CD4-positive, alpha-beta T cell (primary cell): ENCODE measurements around the gene BTBD19. TPM values are rescaled to one million over a fixed set of nuclear protein-coding genes. Genes with fewer than 3 reads are reported as not detected.

Experiments used
- ATAC-seq: fragments of 200-7000 bp; cut with Tn5 transposase; one replicate; pipeline ENCODE4 v1.10.0; 2022; ENCODE audit warnings: mild to moderate bottlenecking; ENCODE audit not compliant: poor library complexity
- CTCF ChIA-PET: fragments of 350-600 bp; sonication (Branson Sonifier 250); formaldehyde crosslinking; loops from one replicate; lab custom pipeline; 2021; ENCODE audit warnings: antibody characterized with exemption, inconsistent platforms; lab: Charles Lee
- POLR2A ChIA-PET: fragments of 350-600 bp; sonication (Branson Sonifier 250); formaldehyde crosslinking; loops from one replicate; lab custom pipeline; 2021; ENCODE audit warnings: antibody characterized with exemption, inconsistent platforms; lab: Charles Lee
- DNase-seq, 14 experiments: peaks; one replicate each; pipeline ENCODE4 v3.0.0-alpha.2; 2013 to 2020; ENCODE audit warnings: mixed read lengths in 2 of 14
- H3K27ac ChIP-seq, 2 donors: one replicate each; pipeline versions ENCODE4 v1.5.1 to v1.7.0; 2013; ENCODE audit warnings: low read length in 2 of 2, low read depth in 1 of 2, mild to moderate bottlenecking in 1 of 2
- H3K27me3 ChIP-seq, 2 experiments: 1 replicate in 1 of 2; 2 replicates in 1 of 2; pipeline versions ENCODE4 v1.6.1 to v1.7.0; 2013; ENCODE audit warnings: low read length in 2 of 2, control low read depth in 1 of 2, mild to moderate bottlenecking in 1 of 2, moderate library complexity in 1 of 2; ENCODE audit not compliant: insufficient read depth in 2 of 2, control insufficient read depth in 1 of 2
- H3K36me3 ChIP-seq: one replicate; pipeline ENCODE4 v1.6.1; 2013; ENCODE audit warnings: low read length, control low read depth; ENCODE audit not compliant: insufficient read depth
- H3K4me1 ChIP-seq: one replicate; pipeline ENCODE4 v1.6.1; 2013; ENCODE audit warnings: low read length, control low read depth; ENCODE audit not compliant: insufficient read depth
- H3K4me3 ChIP-seq: one replicate; pipeline ENCODE4 v1.5.1; 2013; ENCODE audit warnings: mild to moderate bottlenecking, low read length, moderate library complexity
- H3K9me3 ChIP-seq, 2 experiments: 1 replicate in 1 of 2; 2 replicates in 1 of 2; pipeline versions ENCODE4 v1.6.1 to v1.7.0; 2013; ENCODE audit warnings: low read length in 2 of 2, mild to moderate bottlenecking in 2 of 2, control low read depth in 1 of 2, moderate library complexity in 1 of 2; ENCODE audit not compliant: control insufficient read depth in 1 of 2, insufficient read depth in 1 of 2
- H3K27ac Mint-ChIP-seq: one replicate; pipeline ENCODE4 v1.8.0; 2020; ENCODE audit warnings: mixed read lengths
- H3K27me3 Mint-ChIP-seq: one replicate; pipeline ENCODE4 v1.8.0; 2021; ENCODE audit warnings: mixed read lengths
- H3K36me3 Mint-ChIP-seq: one replicate; pipeline ENCODE4 v1.8.0; 2021; ENCODE audit warnings: low read depth, mixed read lengths
- H3K4me1 Mint-ChIP-seq: one replicate; pipeline ENCODE4 v1.8.0; 2021; ENCODE audit warnings: low read depth, mixed read lengths
- H3K4me3 Mint-ChIP-seq: one replicate; pipeline ENCODE4 v1.8.0; 2020; ENCODE audit warnings: mild to moderate bottlenecking, mixed read lengths
- H3K9me3 Mint-ChIP-seq: one replicate; pipeline ENCODE4 v1.8.0; 2020; ENCODE audit warnings: mixed read lengths
- CTCF ChIP-seq: fragments of 200-600 bp; IDR thresholded peaks from one replicate; pipeline ENCODE4 v1.8.0; 2022; ENCODE audit warnings: antibody characterized with exemption, mild to moderate bottlenecking
- intact Hi-C, 2 experiments: fragments of 100-400 bp; cut with DNase I in 1 of 2; cut with micrococcal nuclease in 1 of 2; formaldehyde crosslinking; loops; one replicate each; pipeline versions ENCODE4 v1.15.1 to v1.9.0; 2023 to 2025; cut with DNase I, micrococcal nuclease
- total RNA-seq, 174 experiments: library from RNA in 2 of 174; stranded (reverse) in 2 of 174; gene quantifications; one replicate each; pipeline ENCODE4 v1.2.3 and lab custom pipeline; 2021 to 2026

BTBD19 gene
- total RNA-seq, 2 experiments from 2014 or later: 35.9 to 36.5 TPM

- Histone ChIP-seq H3K27me3 (no peaks in the 10 kb centered on the region), H3K4me3 (peak overlapping the region; percentile 53), H3K36me3 (peaks cover 24% of the 10 kb centered on the region), H3K27ac (no peak overlapping the region), H3K9me3 (no peaks in the 10 kb centered on the region), H3K4me1 (peaks cover 35% of the 10 kb centered on the region)
- Mint-ChIP-seq H3K36me3 (peaks cover 22% of the 10 kb centered on the region), H3K4me3 (peak overlapping the region; percentile 86), H3K4me1 (peaks cover 31% of the 10 kb centered on the region), H3K27me3 (no peaks in the 10 kb centered on the region), H3K27ac (peak overlapping the region; percentile 53), H3K9me3 (no peaks in the 10 kb centered on the region)
- peak in 5 of 14 experiments; percentile 12 to 66 (median 53) for DNase-seq
- ChIA-PET CTCF (interaction anchor here (0.6 to 3.6 kb wide), 9 partner anchors 9 to 227 kb away, joined by 3 to 20 read pairs (median 5); partner anchors contain the start of genes EIF2B3, HECTD3, PLK3 and RNU5D-1), POLR2A (interaction anchor here (1.1 to 5.6 kb wide), 12 partner anchors 8 to 555 kb away, joined by 3 to 61 read pairs (median 8); partner anchors contain the start of genes BTBD19, HECTD3, MUTYH and PLK3)
- peak; percentile 43 for ATAC-seq
- intact Hi-C loops: loop anchor here (5.0 kb wide), 3 partner anchors 38 to 518 kb away; no protein-coding TSS in a partner anchor
- TF ChIP-seq CTCF: peak; percentile 37
Observed at GRCh38 chr1:44784094-44785028, 24.0 kb upstream of the BTBD19 start.

GRCh38 chr1:44785029-44785380 is 23.3 kb upstream of the BTBD19 start:
- no peaks in the 10 kb centered on the region for H3K27me3 ChIP-seq
- Mint-ChIP-seq H3K27ac (peak overlapping the region; percentile 53), H3K4me1 (peaks cover 31% of the 10 kb centered on the region), H3K36me3 (peaks cover 17% of the 10 kb centered on the region), H3K9me3 (no peaks in the 10 kb centered on the region), H3K27me3 (no peaks in the 10 kb centered on the region), H3K4me3 (peak overlapping the region; percentile 86)
- no peak for TF ChIP-seq CTCF
- H3K36me3 ChIP-seq: peaks cover 18% of the 10 kb centered on the region
- H3K4me1 ChIP-seq: peaks cover 35% of the 10 kb centered on the region
- no peak for ATAC-seq
- no peaks in the 10 kb centered on the region for H3K9me3 ChIP-seq
- intact Hi-C loops: loop anchor here in 1 of 2 experiments (5.0 kb wide), 3 partner anchors 37 to 517 kb away; no protein-coding TSS in a partner anchor
- DNase-seq: no peak
- ChIA-PET CTCF (interaction anchor here (0.6 to 3.6 kb wide), 9 partner anchors 8 to 226 kb away, joined by 3 to 20 read pairs (median 5); partner anchors contain the start of genes EIF2B3, HECTD3, PLK3 and RNU5D-1), POLR2A (interaction anchor here (1.3 to 5.6 kb wide), 11 partner anchors 9 to 555 kb away, joined by 3 to 61 read pairs (median 9); partner anchors contain the start of genes BTBD19, DYNLT4, HECTD3 and MUTYH)
- H3K4me3 ChIP-seq: no peak overlapping the region
- no peak overlapping the region for H3K27ac ChIP-seq

DNA sequence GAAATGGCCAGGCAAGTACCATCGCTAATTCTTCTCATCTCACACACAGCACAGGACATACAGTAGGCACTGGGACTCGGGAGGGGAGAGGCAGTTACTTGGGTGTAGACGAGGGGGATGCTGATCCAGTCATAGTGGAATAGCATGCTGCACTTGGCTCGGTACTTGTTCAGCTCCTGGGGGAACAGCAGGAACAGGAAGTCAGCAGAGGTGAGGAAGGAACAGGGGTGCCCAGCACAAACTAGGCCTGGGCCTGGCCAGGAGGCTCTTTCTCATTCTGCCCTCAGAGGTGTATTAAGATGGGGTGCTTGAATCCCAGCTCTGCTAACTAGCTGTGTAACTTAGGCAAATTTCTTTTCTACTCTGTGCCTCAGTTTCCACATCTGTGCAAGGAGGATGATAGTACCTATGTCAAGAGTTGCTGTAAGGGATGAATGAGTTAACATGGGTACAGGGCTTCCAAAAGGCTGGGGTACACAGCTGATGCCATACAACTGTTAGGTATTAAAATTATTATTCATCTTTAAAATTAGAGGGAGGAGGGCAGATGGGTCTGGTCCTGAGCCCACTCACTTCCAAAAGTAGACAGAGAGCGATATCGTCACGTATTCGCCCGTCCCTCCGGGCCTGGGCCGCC is 22.7 kb upstream of the BTBD19 start:
- Mint-ChIP-seq H3K4me3 (peak overlapping the region; percentile 86), H3K4me1 (peaks cover 31% of the 10 kb centered on the region), H3K36me3 (peaks cover 11% of the 10 kb centered on the region), H3K9me3 (no peaks in the 10 kb centered on the region), H3K27me3 (no peaks in the 10 kb centered on the region), H3K27ac (peak overlapping the region; percentile 53)
- ChIA-PET POLR2A (interaction anchor here (0.9 to 5.6 kb wide), 12 partner anchors 10 to 226 kb away, joined by 3 to 61 read pairs (median 8); partner anchors contain the start of genes BTBD19, DYNLT4, HECTD3 and PLK3), CTCF (interaction anchor here (0.6 to 3.6 kb wide), 9 partner anchors 10 to 225 kb away, joined by 3 to 20 read pairs (median 5); partner anchors contain the start of genes EIF2B3, HECTD3, PLK3 and RNU5D-1)
- H3K36me3 ChIP-seq: peaks cover 13% of the 10 kb centered on the region
- DNase-seq (peak in 2 of 14 experiments; percentile 20 to 29), ATAC-seq (no peak)
- H3K9me3 ChIP-seq: no peaks in the 10 kb centered on the region
- no peaks in the 10 kb centered on the region for H3K27me3 ChIP-seq
- intact Hi-C loops: loop anchor here (2.0 to 5.0 kb wide), 5 partner anchors 15 to 517 kb away; partner anchors contain the start of gene PLK3 (in 1 of the 2)
- TF ChIP-seq CTCF: no peak
- peak overlapping the region; percentile 58 for H3K4me3 ChIP-seq
- peak overlapping the region in 1 of 2 donors; percentile 4 for H3K27ac ChIP-seq
- H3K4me1 ChIP-seq: peaks cover 35% of the 10 kb centered on the region
